Breast epithelium (tissue), 3 donors: ENCODE results near the gene TM6SF1.

ENCODE experiments used
- POLR2A ChIP-seq: fragments of 450-650 bp; IDR thresholded peaks from one replicate; pipeline ENCODE4 v1.6.1; 2016; ENCODE audit warnings: antibody characterized with exemption, mild to moderate bottlenecking, moderate library complexity
- POLR2AphosphoS5 ChIP-seq, 3 donors: sonication (generic); formaldehyde crosslinking; IDR thresholded peaks; one replicate each; pipeline ENCODE4 v1.6.1; 2017; ENCODE audit warnings: antibody characterized with exemption in 3 of 3
- TF ChIP-seq, protein P1 (sequence below), 3 donors: fragments of 450-650 bp; IDR thresholded peaks; one replicate each; pipeline ENCODE4 v1.5.1; 2016 to 2017; ENCODE audit warnings: antibody characterized with exemption in 3 of 3, mild to moderate bottlenecking in 3 of 3, moderate library complexity in 3 of 3

DNA sequence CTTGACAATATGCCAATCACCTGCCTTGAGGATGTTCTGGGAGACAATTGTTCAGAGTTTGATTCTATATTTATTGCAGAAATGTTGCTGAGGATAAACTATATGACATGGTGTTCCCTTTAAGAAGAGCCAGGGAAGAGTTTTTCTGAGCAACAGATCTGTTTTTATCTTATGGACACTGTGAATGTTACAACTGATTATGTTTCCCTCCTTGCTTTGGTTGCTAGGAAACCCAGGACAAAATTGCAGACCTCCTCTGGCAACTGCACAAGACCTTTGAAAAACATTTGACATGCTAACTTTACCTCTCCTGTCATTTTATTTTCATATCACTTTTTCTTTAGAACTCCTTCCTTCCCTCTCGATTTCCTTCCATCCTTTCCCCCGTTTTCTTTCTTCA lies 8.2 kb upstream of the TM6SF1 start:
- TF ChIP-seq POLR2A: no peak
- TF ChIP-seq, protein P1, sequence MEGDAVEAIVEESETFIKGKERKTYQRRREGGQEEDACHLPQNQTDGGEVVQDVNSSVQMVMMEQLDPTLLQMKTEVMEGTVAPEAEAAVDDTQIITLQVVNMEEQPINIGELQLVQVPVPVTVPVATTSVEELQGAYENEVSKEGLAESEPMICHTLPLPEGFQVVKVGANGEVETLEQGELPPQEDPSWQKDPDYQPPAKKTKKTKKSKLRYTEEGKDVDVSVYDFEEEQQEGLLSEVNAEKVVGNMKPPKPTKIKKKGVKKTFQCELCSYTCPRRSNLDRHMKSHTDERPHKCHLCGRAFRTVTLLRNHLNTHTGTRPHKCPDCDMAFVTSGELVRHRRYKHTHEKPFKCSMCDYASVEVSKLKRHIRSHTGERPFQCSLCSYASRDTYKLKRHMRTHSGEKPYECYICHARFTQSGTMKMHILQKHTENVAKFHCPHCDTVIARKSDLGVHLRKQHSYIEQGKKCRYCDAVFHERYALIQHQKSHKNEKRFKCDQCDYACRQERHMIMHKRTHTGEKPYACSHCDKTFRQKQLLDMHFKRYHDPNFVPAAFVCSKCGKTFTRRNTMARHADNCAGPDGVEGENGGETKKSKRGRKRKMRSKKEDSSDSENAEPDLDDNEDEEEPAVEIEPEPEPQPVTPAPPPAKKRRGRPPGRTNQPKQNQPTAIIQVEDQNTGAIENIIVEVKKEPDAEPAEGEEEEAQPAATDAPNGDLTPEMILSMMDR (IDR thresholded peaks at IDR 0.05): no peak
- no peak for TF ChIP-seq POLR2AphosphoS5 (IDR thresholded peaks at IDR 0.05)
